GM15510 (cell line): Measurements from ENCODE around the gene SSC5D.

Experiments
- POLR2A ChIP-seq: IDR thresholded peaks from 3 replicates; pipeline ENCODE4 v1.6.1; 2011; ENCODE audit warnings: borderline replicate concordance; ENCODE audit not compliant: insufficient read length; ENCODE audit errors: extremely low read depth

The SSC5D gene

GRCh38 chr19:55543567-55543966 is 55.3 kb downstream of the SSC5D start:
- TF ChIP-seq POLR2A = no peak

- no peak for TF ChIP-seq POLR2A
These were observed 55.8 kb downstream of the SSC5D start for GRCh38 chr19:55544014-55544413.

GRCh38 chr19:55544776-55545439 is 56.7 kb downstream of the SSC5D start:
- TF ChIP-seq POLR2A = no peak

- TF ChIP-seq POLR2A = no peak
These were observed 57.2 kb downstream of the SSC5D start, which contains the start of gene SBK3 for GRCh38 chr19:55545443-55545842. Gene SBK3, minus strand, starts transcription at chr19:55545543. Its CDS starts 0 bp downstream, at chr19:55545543.

GRCh38 chr19:55546011-55546410 is 57.8 kb downstream of the SSC5D start:
- TF ChIP-seq POLR2A = no peak

- no peak for TF ChIP-seq POLR2A
These were observed 58.8 kb downstream of the SSC5D start for GRCh38 chr19:55546822-55547614.

- no peak for TF ChIP-seq POLR2A
These were observed 61.5 kb downstream of the SSC5D start for GRCh38 chr19:55549500-55550320.

- no peak for TF ChIP-seq POLR2A
These were observed 62.0 kb downstream of the SSC5D start for GRCh38 chr19:55550321-55550650.

- no peak for TF ChIP-seq POLR2A
These were observed 64.0 kb downstream of the SSC5D start for GRCh38 chr19:55552206-55552605.

- TF ChIP-seq POLR2A = no peak
These were observed 64.4 kb downstream of the SSC5D start for GRCh38 chr19:55552620-55553019.

- TF ChIP-seq POLR2A = no peak
These were observed 65.3 kb downstream of the SSC5D start for GRCh38 chr19:55553217-55554182.

- no peak for TF ChIP-seq POLR2A
These were observed 66.1 kb downstream of the SSC5D start for GRCh38 chr19:55554302-55554701.

- no peak for TF ChIP-seq POLR2A
These were observed 66.5 kb downstream of the SSC5D start for GRCh38 chr19:55554741-55555152.

GRCh38 chr19:55559684-55560083 is 71.4 kb downstream of the SSC5D start:
- TF ChIP-seq POLR2A = no peak
